Liver (tissue), 9 donors: ENCODE data around the gene S100A13. TPM values are rescaled to one million over a fixed set of nuclear protein-coding genes. Genes with fewer than 3 reads are reported as not detected.

Source experiments
- DNase-seq: peaks from one replicate; pipeline ENCODE4 v3.0.0-alpha.2; 2017; ENCODE audit warnings: low spot score
- H3K27ac ChIP-seq, 2 donors: one replicate each; pipeline ENCODE4 v1.7.0; 2013; ENCODE audit warnings: inconsistent platforms in 2 of 2, low read length in 2 of 2, control low read depth in 1 of 2, low read depth in 1 of 2, mild to moderate bottlenecking in 1 of 2
- H3K27me3 ChIP-seq, 4 donors: one replicate each; pipeline versions ENCODE4 v1.6.1 to v1.7.0; 2013; ENCODE audit warnings: low read length in 3 of 4, inconsistent platforms in 1 of 4, mild to moderate bottlenecking in 1 of 4, moderate library complexity in 1 of 4; ENCODE audit not compliant: control insufficient read depth in 4 of 4, insufficient read depth in 4 of 4
- H3K36me3 ChIP-seq, 4 donors: one replicate each; pipeline versions ENCODE4 v1.6.1 to v1.7.0; 2013; ENCODE audit warnings: low read length in 3 of 4, mild to moderate bottlenecking in 3 of 4, low read depth in 1 of 4, moderate library complexity in 1 of 4; ENCODE audit not compliant: control insufficient read depth in 4 of 4, insufficient read depth in 3 of 4
- H3K4me1 ChIP-seq, 4 donors: one replicate each; pipeline versions ENCODE4 v1.6.1 to v1.7.0; 2013; ENCODE audit warnings: low read length in 3 of 4, mild to moderate bottlenecking in 3 of 4, moderate library complexity in 1 of 4; ENCODE audit not compliant: control insufficient read depth in 4 of 4, insufficient read depth in 4 of 4
- H3K4me3 ChIP-seq, 3 donors: one replicate each; pipeline versions ENCODE4 v1.6.1 to v1.7.0; 2013; ENCODE audit warnings: low read length in 3 of 3, control low read depth in 1 of 3, low read depth in 1 of 3, mild to moderate bottlenecking in 1 of 3
- H3K9ac ChIP-seq, 2 donors: one replicate each; pipeline ENCODE4 v1.7.0; 2013; ENCODE audit warnings: low read length in 2 of 2, mild to moderate bottlenecking in 2 of 2, moderate library complexity in 2 of 2, control low read depth in 1 of 2, low read depth in 1 of 2
- H3K9me3 ChIP-seq, 4 donors: one replicate each; pipeline versions ENCODE4 v1.6.1 to v1.7.0; 2013; ENCODE audit warnings: low read length in 3 of 4; ENCODE audit not compliant: control insufficient read depth in 4 of 4
- EGR1 ChIP-seq, 2 donors: IDR thresholded peaks; 2 replicates each; pipeline ENCODE4 v1.6.1; 2016 to 2018; ENCODE audit warnings: antibody characterized with exemption in 2 of 2, low read depth in 2 of 2
- FOXA1 ChIP-seq: IDR thresholded peaks from 2 replicates; pipeline ENCODE4 v1.6.1; 2016; ENCODE audit warnings: antibody characterized with exemption
- FOXA2 ChIP-seq: IDR thresholded peaks from 2 replicates; pipeline ENCODE4 v1.6.1; 2016; ENCODE audit warnings: antibody characterized with exemption
- GABPA ChIP-seq, 2 donors: IDR thresholded peaks in 1 of 2; conservative IDR thresholded peaks in 1 of 2; 2 replicates each; pipeline ENCODE4 v1.6.1; 2016; ENCODE audit warnings: antibody characterized with exemption in 2 of 2, mild to moderate bottlenecking in 1 of 2, moderate library complexity in 1 of 2
- HNF4A ChIP-seq, 2 donors: conservative IDR thresholded peaks; 2 replicates each; pipeline ENCODE4 v1.6.1; 2016; ENCODE audit warnings: antibody characterized with exemption in 2 of 2, mild to moderate bottlenecking in 2 of 2
- HNF4G ChIP-seq: IDR thresholded peaks from 2 replicates; pipeline ENCODE4 v1.6.1; 2016; ENCODE audit warnings: antibody characterized with exemption
- JUND ChIP-seq, 2 donors: IDR thresholded peaks; 2 replicates each; pipeline ENCODE4 v1.6.1; 2016; ENCODE audit warnings: antibody characterized with exemption in 2 of 2
- MAX ChIP-seq: IDR thresholded peaks from 2 replicates; pipeline ENCODE4 v1.6.1; 2016; ENCODE audit warnings: antibody characterized with exemption
- NR2F2 ChIP-seq: IDR thresholded peaks from 2 replicates; pipeline ENCODE4 v1.6.1; 2016; ENCODE audit warnings: antibody characterized with exemption
- RAD21 ChIP-seq, 2 donors: IDR thresholded peaks; 2 replicates each; pipeline ENCODE4 v1.6.1; 2016; ENCODE audit warnings: antibody characterized with exemption in 2 of 2, mild to moderate bottlenecking in 2 of 2
- RXRA ChIP-seq, 2 donors: IDR thresholded peaks; 2 replicates each; pipeline ENCODE4 v1.6.1; 2017 to 2018; ENCODE audit warnings: antibody characterized with exemption in 2 of 2, mild to moderate bottlenecking in 1 of 2
- SP1 ChIP-seq: IDR thresholded peaks from 2 replicates; pipeline ENCODE4 v1.6.1; 2018; ENCODE audit warnings: antibody characterized with exemption, mild to moderate bottlenecking
- TAF1 ChIP-seq: conservative IDR thresholded peaks from 2 replicates; pipeline ENCODE4 v1.6.1; 2016; ENCODE audit warnings: antibody characterized with exemption, mild to moderate bottlenecking
- YY1 ChIP-seq: IDR thresholded peaks from 2 replicates; pipeline ENCODE4 v1.6.1; 2016; ENCODE audit warnings: antibody characterized with exemption, mild to moderate bottlenecking
- ZBTB33 ChIP-seq: IDR thresholded peaks from 2 replicates; pipeline ENCODE4 v1.6.1; 2016; ENCODE audit warnings: antibody characterized with exemption
- WGBS: extraction: QIAGEN DNeasy Blood & Tissue Kit; methylation state at CpG from one replicate; pipeline ENCODE4 v1.1.7; 2013; 5-methylcytosine and 5-hydroxymethylcytosine counted together
- polyA plus RNA-seq, 2 donors: library from polyadenylated mRNA; stranded (reverse) in 1 of 2; unstranded in 1 of 2; fragments of 200-250 nt in 1 of 2; fragments of >200 nt in 1 of 2; fragmentation: Nextera tagmentation in 1 of 2; extraction: Ambion mirVana in 1 of 2; gene quantifications; one replicate each; pipeline versions ENCODE4 v1.2.1 to v1.2.3, GENCODE V29; 2013 to 2015
- total RNA-seq, 2 donors: library from RNA; depleted of rRNA; stranded (reverse); fragments of >200 nt; gene quantifications; one replicate each; pipeline ENCODE4 v1.2.3, GENCODE V29; 2014
- TF ChIP-seq, protein P1 (sequence below): fragments of 150-350 bp; IDR thresholded peaks from 2 replicates; pipeline ENCODE4 v1.5.1; 2017; ENCODE audit warnings: improper control_type of control experiment, low read depth, low read length; ENCODE audit not compliant: missing input control
- TF ChIP-seq, protein P2 (sequence below): IDR thresholded peaks from 2 replicates; pipeline ENCODE4 v1.6.1; 2016; ENCODE audit warnings: antibody characterized with exemption, mild to moderate bottlenecking
- TF ChIP-seq, protein P3 (sequence below): IDR thresholded peaks from 2 replicates; pipeline ENCODE4 v1.6.1; 2016; ENCODE audit warnings: antibody characterized with exemption
- donor health status: healthy.
- donor health status: healthy.
- donor health status: healthy.
- donor health status: healthy.
- donor health status: healthy.

S100A13 gene
- total and polyA plus RNA-seq, 4 donors = 5.3 to 23.0 (median 15.7) TPM

DNA sequence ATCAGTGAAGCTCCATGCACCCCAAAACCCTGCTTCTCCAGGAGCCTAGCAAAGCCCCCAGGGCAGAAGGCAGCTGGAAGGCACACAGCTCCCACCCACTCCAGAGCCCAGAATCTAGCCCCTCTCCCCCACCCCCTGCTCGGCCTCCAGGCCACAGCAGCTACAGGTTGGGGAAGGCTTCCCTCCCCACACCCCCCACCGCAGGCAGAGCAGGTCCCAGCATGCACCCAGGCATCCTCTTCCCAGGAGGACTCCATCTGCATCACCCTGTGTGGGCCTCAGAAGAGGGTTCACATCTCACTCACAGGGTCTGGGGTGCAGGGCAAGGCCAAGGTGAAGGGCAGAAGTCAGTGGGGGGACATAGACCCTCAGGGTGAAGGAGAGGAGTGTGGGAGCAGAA is 11.9 kb downstream of the S100A13 start:
- DNase-seq = no peak
- Histone ChIP-seq H3K9ac (no peak overlapping the region), H3K9me3 (no peaks in the 10 kb centered on the region), H3K4me1 (peaks cover 16 to 46% (median 31%) of the 10 kb centered on the region in 4 donors), H3K27me3 (no peaks in the 10 kb centered on the region), H3K36me3 (no peaks in the 10 kb centered on the region), H3K27ac (no peak overlapping the region), H3K4me3 (no peak overlapping the region)
- 96% methylated on average over 2 of the region's 2 CpGs for WGBS
- no peak for TF ChIP-seq RAD21 (IDR thresholded peaks at IDR 0.05)
- TF ChIP-seq TAF1 = no peak
- no peak for TF ChIP-seq NR2F2
- TF ChIP-seq JUND (IDR thresholded peaks at IDR 0.05) = no peak

DNA sequence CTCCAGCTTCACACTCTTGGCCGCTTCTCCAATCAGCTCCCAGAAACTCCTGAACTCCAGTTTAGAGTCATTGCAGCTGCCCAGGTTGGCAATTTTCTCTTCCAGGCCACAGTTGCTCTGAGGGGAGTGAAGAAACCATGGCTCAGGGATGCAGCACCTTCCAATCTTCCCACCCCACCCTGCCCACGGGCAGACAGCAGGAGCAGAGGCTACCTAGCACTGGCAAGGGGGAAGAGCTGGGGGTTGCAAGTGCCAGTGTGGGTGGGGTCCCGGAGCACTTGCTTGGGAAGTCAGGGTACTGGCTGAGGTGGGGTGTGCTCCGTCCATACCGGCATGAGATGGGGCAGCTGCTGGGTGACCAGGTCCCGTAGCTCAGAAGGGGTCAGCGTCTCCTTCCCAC is 12.4 kb downstream of the S100A13 start:
- H3K27me3 ChIP-seq = no peaks in the 10 kb centered on the region
- no peaks in the 10 kb centered on the region for H3K9me3 ChIP-seq
- TF ChIP-seq, protein P1, sequence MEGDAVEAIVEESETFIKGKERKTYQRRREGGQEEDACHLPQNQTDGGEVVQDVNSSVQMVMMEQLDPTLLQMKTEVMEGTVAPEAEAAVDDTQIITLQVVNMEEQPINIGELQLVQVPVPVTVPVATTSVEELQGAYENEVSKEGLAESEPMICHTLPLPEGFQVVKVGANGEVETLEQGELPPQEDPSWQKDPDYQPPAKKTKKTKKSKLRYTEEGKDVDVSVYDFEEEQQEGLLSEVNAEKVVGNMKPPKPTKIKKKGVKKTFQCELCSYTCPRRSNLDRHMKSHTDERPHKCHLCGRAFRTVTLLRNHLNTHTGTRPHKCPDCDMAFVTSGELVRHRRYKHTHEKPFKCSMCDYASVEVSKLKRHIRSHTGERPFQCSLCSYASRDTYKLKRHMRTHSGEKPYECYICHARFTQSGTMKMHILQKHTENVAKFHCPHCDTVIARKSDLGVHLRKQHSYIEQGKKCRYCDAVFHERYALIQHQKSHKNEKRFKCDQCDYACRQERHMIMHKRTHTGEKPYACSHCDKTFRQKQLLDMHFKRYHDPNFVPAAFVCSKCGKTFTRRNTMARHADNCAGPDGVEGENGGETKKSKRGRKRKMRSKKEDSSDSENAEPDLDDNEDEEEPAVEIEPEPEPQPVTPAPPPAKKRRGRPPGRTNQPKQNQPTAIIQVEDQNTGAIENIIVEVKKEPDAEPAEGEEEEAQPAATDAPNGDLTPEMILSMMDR = no peak
- TF ChIP-seq NR2F2 = no peak
- TF ChIP-seq RAD21 (IDR thresholded peaks at IDR 0.05) = no peak
- TF ChIP-seq JUND (IDR thresholded peaks at IDR 0.05) = no peak
- no peak for TF ChIP-seq MAX
- TF ChIP-seq GABPA (IDR thresholded peaks at IDR 0.05 in 1 of 2, conservative IDR thresholded peaks at IDR 0.05 in 1 of 2) = no peak
- no peak for TF ChIP-seq RXRA (IDR thresholded peaks at IDR 0.05)
- no peak for TF ChIP-seq ZBTB33
- no peak for TF ChIP-seq TAF1
- no peak for TF ChIP-seq FOXA2
- TF ChIP-seq HNF4A (conservative IDR thresholded peaks at IDR 0.05) = no peak
- no peak for TF ChIP-seq SP1
- TF ChIP-seq, protein P2, sequence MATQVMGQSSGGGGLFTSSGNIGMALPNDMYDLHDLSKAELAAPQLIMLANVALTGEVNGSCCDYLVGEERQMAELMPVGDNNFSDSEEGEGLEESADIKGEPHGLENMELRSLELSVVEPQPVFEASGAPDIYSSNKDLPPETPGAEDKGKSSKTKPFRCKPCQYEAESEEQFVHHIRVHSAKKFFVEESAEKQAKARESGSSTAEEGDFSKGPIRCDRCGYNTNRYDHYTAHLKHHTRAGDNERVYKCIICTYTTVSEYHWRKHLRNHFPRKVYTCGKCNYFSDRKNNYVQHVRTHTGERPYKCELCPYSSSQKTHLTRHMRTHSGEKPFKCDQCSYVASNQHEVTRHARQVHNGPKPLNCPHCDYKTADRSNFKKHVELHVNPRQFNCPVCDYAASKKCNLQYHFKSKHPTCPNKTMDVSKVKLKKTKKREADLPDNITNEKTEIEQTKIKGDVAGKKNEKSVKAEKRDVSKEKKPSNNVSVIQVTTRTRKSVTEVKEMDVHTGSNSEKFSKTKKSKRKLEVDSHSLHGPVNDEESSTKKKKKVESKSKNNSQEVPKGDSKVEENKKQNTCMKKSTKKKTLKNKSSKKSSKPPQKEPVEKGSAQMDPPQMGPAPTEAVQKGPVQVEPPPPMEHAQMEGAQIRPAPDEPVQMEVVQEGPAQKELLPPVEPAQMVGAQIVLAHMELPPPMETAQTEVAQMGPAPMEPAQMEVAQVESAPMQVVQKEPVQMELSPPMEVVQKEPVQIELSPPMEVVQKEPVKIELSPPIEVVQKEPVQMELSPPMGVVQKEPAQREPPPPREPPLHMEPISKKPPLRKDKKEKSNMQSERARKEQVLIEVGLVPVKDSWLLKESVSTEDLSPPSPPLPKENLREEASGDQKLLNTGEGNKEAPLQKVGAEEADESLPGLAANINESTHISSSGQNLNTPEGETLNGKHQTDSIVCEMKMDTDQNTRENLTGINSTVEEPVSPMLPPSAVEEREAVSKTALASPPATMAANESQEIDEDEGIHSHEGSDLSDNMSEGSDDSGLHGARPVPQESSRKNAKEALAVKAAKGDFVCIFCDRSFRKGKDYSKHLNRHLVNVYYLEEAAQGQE = no peak
- TF ChIP-seq, protein P3, sequence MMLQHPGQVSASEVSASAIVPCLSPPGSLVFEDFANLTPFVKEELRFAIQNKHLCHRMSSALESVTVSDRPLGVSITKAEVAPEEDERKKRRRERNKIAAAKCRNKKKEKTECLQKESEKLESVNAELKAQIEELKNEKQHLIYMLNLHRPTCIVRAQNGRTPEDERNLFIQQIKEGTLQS = no peak
- TF ChIP-seq EGR1 (IDR thresholded peaks at IDR 0.05; ENCODE audit: low read depth in 2 of 2) = no peak
- TF ChIP-seq YY1 = no peak
- TF ChIP-seq FOXA1 = no peak
- TF ChIP-seq HNF4G = no peak
- H3K27ac ChIP-seq = no peak overlapping the region
- H3K9ac ChIP-seq = no peak overlapping the region
- no peak overlapping the region for H3K4me3 ChIP-seq
- 95% methylated on average over 7 of the region's 7 CpGs for WGBS
- no peak for DNase-seq
- peaks cover 19 to 51% (median 34%) of the 10 kb centered on the region in 4 donors for H3K4me1 ChIP-seq
- no peaks in the 10 kb centered on the region for H3K36me3 ChIP-seq
